Cardiac muscle cell (in vitro differentiated cells and primary cell): ENCODE data around the gene PUS1. TPM values are rescaled to one million over a fixed set of nuclear protein-coding genes. Genes with fewer than 3 reads are reported as not detected.
A peak's percentile ranks its signal among the peaks of the same experiment; 100 is the strongest.

Source experiments
- DNase-seq, 2 donors: peaks; one replicate each; pipeline versions ENCODE4 v3.0.0 to v3.0.0-alpha.2; 2010 to 2017; ENCODE audit warnings: low read depth in 1 of 2, low spot score in 1 of 2
- H3K27ac ChIP-seq: fragments of 200-600 bp; sonication (generic); 2 replicates; pipeline ENCODE4 v1.5.1; 2016
- H3K27me3 ChIP-seq: fragments of 200-600 bp; sonication (generic); 2 replicates; pipeline ENCODE4 v1.6.0; 2016; ENCODE audit warnings: control low read depth
- H3K36me3 ChIP-seq: fragments of 200-600 bp; sonication (generic); 2 replicates; pipeline ENCODE4 v1.5.1; 2016; ENCODE audit warnings: control low read depth
- H3K4me1 ChIP-seq: fragments of 200-600 bp; sonication (generic); 2 replicates; pipeline ENCODE4 v1.8.1; 2017; ENCODE audit warnings: low read depth, mild to moderate bottlenecking, mixed run types
- H3K4me3 ChIP-seq: fragments of 200-600 bp; sonication (generic); 2 replicates; pipeline ENCODE4 v1.5.1; 2016; ENCODE audit warnings: mild to moderate bottlenecking
- H3K9me3 ChIP-seq: fragments of 200-600 bp; sonication (generic); 2 replicates; pipeline ENCODE4 v1.5.1; 2017; ENCODE audit warnings: low read depth, mild to moderate bottlenecking, control low read depth
- polyA plus RNA-seq: library from polyadenylated mRNA; unstranded; fragments of >200 nt; fragmentation: Nextera tagmentation; extraction: Ambion mirVana; gene quantifications from 2 replicates; pipeline ENCODE4 v1.2.1, GENCODE V29; 2016
- total RNA-seq: library from RNA; depleted of rRNA; stranded (reverse); fragments of >200 nt; gene quantifications from 2 replicates; pipeline ENCODE4 v1.2.3, GENCODE V29; 2016
- TF ChIP-seq, protein P1 (sequence below): IDR thresholded peaks from 2 replicates; pipeline ENCODE4 v1.5.1; 2012; ENCODE audit warnings: low read depth, mild to moderate bottlenecking, low read length

PUS1 gene
- total and polyA plus RNA-seq, 2 experiments from 2014 or later: 7.2 to 10.4 TPM

DNA sequence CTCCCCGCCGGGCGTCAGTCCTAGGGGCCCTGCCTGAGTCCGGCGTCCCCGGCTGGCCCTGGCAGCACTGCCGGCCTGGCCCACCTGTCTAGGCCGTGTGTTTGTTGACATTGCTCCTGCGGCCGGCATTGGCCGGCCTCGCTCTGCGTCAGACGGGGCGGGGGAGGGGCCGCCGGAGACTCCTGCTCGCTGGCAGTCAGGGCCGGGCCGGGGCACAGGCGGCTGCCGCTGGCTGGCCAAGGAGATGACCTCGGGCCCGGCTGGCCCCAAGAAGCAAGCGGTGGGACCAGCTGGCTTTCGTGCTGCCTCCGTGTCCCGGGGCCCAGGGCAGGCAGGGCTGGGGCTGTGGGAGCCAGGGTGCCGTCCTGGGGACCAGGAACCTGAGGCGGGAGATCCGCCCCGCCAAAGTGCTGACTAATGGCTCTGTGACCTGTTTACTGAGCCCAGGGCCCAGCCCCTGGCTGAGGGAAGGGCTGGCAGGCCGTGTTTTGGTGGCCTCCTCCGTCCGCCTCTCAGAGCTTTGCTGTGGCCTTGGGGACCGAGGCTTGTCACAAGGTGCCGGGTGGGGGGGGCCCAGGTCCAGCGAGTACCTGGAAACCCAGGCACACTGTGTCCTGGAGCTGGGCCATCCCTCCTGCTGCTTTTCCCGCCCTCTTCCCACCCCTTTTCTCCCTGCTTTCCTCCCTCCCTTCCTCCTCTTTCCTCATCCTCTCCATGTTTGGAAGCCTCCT lies 32.8 kb upstream of the PUS1 start:
- Histone ChIP-seq H3K27me3 (no peaks in the 10 kb centered on the region), H3K27ac (peak overlapping the region; percentile 81)

GRCh38 chr12:131896811-131897270 lies 32.2 kb upstream of the PUS1 start:
- TF ChIP-seq, protein P1, sequence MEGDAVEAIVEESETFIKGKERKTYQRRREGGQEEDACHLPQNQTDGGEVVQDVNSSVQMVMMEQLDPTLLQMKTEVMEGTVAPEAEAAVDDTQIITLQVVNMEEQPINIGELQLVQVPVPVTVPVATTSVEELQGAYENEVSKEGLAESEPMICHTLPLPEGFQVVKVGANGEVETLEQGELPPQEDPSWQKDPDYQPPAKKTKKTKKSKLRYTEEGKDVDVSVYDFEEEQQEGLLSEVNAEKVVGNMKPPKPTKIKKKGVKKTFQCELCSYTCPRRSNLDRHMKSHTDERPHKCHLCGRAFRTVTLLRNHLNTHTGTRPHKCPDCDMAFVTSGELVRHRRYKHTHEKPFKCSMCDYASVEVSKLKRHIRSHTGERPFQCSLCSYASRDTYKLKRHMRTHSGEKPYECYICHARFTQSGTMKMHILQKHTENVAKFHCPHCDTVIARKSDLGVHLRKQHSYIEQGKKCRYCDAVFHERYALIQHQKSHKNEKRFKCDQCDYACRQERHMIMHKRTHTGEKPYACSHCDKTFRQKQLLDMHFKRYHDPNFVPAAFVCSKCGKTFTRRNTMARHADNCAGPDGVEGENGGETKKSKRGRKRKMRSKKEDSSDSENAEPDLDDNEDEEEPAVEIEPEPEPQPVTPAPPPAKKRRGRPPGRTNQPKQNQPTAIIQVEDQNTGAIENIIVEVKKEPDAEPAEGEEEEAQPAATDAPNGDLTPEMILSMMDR: no peak
- DNase-seq: no peak
- Histone ChIP-seq H3K4me3 (no peak overlapping the region), H3K36me3 (no peaks in the 10 kb centered on the region), H3K4me1 (peaks cover 12% of the 10 kb centered on the region), H3K27me3 (no peaks in the 10 kb centered on the region), H3K27ac (peak overlapping the region; percentile 81), H3K9me3 (no peaks in the 10 kb centered on the region)

More for the DNA sequence above, 32.8 kb upstream of the PUS1 start:
- Histone ChIP-seq H3K36me3 (no peaks in the 10 kb centered on the region), H3K9me3 (no peaks in the 10 kb centered on the region), H3K4me1 (peaks cover 12% of the 10 kb centered on the region), H3K4me3 (peak overlapping the region; percentile 61)
- DNase-seq: peak; percentile 92 to 94
- TF ChIP-seq, protein P1: no peak

DNA sequence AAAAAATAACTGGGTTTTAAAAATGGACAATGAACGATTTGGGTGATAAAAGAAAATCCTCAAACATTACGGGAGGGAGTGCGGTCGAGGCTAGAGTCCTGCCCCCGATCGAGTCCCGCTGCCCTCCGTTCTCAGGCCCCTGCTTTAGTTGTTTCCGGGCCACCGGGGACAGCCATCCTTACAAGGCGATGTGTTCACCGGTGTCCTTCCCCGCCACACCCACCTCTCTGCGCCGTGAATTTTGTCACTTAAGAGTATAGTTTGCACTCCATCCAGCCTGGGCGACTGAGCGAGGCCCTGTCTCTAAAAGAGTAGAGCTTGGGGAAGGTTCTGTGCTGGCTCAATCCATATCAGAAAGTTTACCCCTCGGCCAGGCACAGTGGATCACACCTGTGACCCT lies 31.8 kb upstream of the PUS1 start:
- H3K36me3 ChIP-seq: no peaks in the 10 kb centered on the region
- H3K9me3 ChIP-seq: no peaks in the 10 kb centered on the region
- no peak overlapping the region for H3K4me3 ChIP-seq
- TF ChIP-seq, protein P1: no peak
- H3K27me3 ChIP-seq: no peaks in the 10 kb centered on the region
- no peak overlapping the region for H3K27ac ChIP-seq
- peaks cover 12% of the 10 kb centered on the region for H3K4me1 ChIP-seq
- no peak for DNase-seq

GRCh38 chr12:131897875-131898274 lies 31.2 kb upstream of the PUS1 start:
- TF ChIP-seq, protein P1: no peak
- H3K4me1 ChIP-seq: peaks cover 12% of the 10 kb centered on the region
- DNase-seq: no peak
- H3K9me3 ChIP-seq: no peaks in the 10 kb centered on the region
- H3K27ac ChIP-seq: no peak overlapping the region
- H3K4me3 ChIP-seq: no peak overlapping the region
- no peaks in the 10 kb centered on the region for H3K27me3 ChIP-seq
- no peaks in the 10 kb centered on the region for H3K36me3 ChIP-seq

DNA sequence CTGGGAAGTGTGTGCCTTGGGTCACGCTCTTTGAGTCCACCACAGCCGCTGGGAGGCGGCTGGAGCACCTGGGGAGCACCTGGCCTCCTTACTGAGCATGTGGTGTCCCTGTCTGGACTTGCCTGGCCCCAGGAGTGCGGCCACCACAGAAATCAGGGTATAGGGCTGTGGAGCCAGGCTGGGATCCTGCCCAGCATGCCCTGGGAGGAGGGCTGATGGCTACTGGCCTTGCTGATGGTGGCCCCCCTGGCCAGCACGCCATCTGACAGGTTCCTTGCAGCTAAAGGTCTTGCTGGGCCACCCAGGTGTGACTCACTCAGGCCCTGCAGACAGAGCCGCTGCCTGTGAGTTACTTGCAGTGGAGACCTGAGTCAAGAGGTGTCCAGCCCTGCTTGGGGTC lies 28.7 kb upstream of the PUS1 start:
- no peak for DNase-seq
- H3K4me3 ChIP-seq: no peak overlapping the region
- no peak overlapping the region for H3K27ac ChIP-seq
- TF ChIP-seq, protein P1: no peak
- H3K4me1 ChIP-seq: peaks cover 11% of the 10 kb centered on the region
- H3K36me3 ChIP-seq: no peaks in the 10 kb centered on the region
- no peaks in the 10 kb centered on the region for H3K9me3 ChIP-seq
- no peaks in the 10 kb centered on the region for H3K27me3 ChIP-seq
